HEK293 (cell line): ENCODE data around the gene LCN1.

Source experiments
- CTCF ChIA-PET: fragments of 350-600 bp; formaldehyde crosslinking; extraction: SDS; loops from one replicate; lab custom pipeline; 2021; ENCODE audit warnings: antibody characterized with exemption; lab: Yijun Ruan, JAX
- POLR2A ChIA-PET: fragments of 300-600 bp; formaldehyde crosslinking; extraction: SDS; loops from one replicate; lab custom pipeline; 2020; ENCODE audit warnings: antibody characterized with exemption, inconsistent platforms; lab: Yijun Ruan, JAX
- H3K27ac ChIP-seq: fragments of 200-500 bp; sonication (Bioruptor generic); 2 replicates; pipeline ENCODE4 v1.5.1; 2014; ENCODE audit warnings: low read depth, low read length, control low read depth, inconsistent platforms; ENCODE audit errors: extremely low read depth
- H3K36me3 ChIP-seq, 2 experiments: fragments of 200-500 bp in 1 of 2; sonication (Bioruptor generic) in 1 of 2; 1 replicate in 1 of 2; 2 replicates in 1 of 2; pipeline ENCODE4 v1.5.1; 2014 to 2017; ENCODE audit warnings: inconsistent platforms in 2 of 2, low read length in 2 of 2; ENCODE audit not compliant: control insufficient read depth in 2 of 2, insufficient read depth in 1 of 2
- H3K4me1 ChIP-seq: fragments of 200-500 bp; sonication (Bioruptor generic); 2 replicates; pipeline ENCODE4 v1.5.1; 2014; ENCODE audit warnings: mild to moderate bottlenecking, low read length, inconsistent platforms; ENCODE audit not compliant: control insufficient read depth, insufficient read depth
- H3K4me3 ChIP-seq: 2 replicates; pipeline ENCODE4 v1.5.1; 2011; ENCODE audit warnings: low read depth, mild to moderate bottlenecking, control low read depth, low read length, moderate library complexity
- H3K9me3 ChIP-seq: fragments of 200-500 bp; sonication (Bioruptor generic); 2 replicates; pipeline ENCODE4 v1.5.1; 2014; ENCODE audit warnings: low read depth, low read length, inconsistent platforms; ENCODE audit not compliant: control insufficient read depth, insufficient read depth
- GFI1B ChIP-seq: fragments of 450-650 bp; formaldehyde crosslinking; IDR thresholded peaks from 2 replicates; pipeline ENCODE4 v1.5.1; 2016; ENCODE audit warnings: missing biosample characterization, missing genetic modification characterization
- KLF7 ChIP-seq: fragments of 450-650 bp; formaldehyde crosslinking; IDR thresholded peaks from 2 replicates; pipeline ENCODE4 v1.5.1; 2016; ENCODE audit warnings: missing biosample characterization, missing genetic modification characterization, borderline replicate concordance
- MYNN ChIP-seq: fragments of 450-650 bp; formaldehyde crosslinking; IDR thresholded peaks from 2 replicates; pipeline ENCODE4 v1.5.1; 2016; ENCODE audit warnings: missing biosample characterization, missing genetic modification characterization, borderline replicate concordance
- PRDM1 ChIP-seq: fragments of 450-650 bp; formaldehyde crosslinking; IDR thresholded peaks from 2 replicates; pipeline ENCODE4; 2016; ENCODE audit warnings: missing biosample characterization, missing genetic modification characterization
- SALL2 ChIP-seq: fragments of 450-650 bp; formaldehyde crosslinking; IDR thresholded peaks from 2 replicates; pipeline ENCODE4 v1.5.0; 2017; ENCODE audit warnings: missing biosample characterization, mild to moderate bottlenecking, missing genetic modification characterization, borderline replicate concordance
- SETDB1 ChIP-seq: IDR thresholded peaks from one replicate; pipeline ENCODE4 v1.6.1; 2017; ENCODE audit warnings: mild to moderate bottlenecking, low read length, moderate library complexity, mixed read lengths; ENCODE audit not compliant: insufficient read length
- TRIM28 ChIP-seq: IDR thresholded peaks from 2 replicates; pipeline ENCODE4 v1.6.1; 2011; ENCODE audit warnings: low read length, control low read depth, borderline replicate concordance
- ZBTB11 ChIP-seq: fragments of 450-650 bp; formaldehyde crosslinking; conservative IDR thresholded peaks from 2 replicates; pipeline ENCODE4 v1.5.1; 2016; ENCODE audit warnings: low read depth, missing biosample characterization, missing genetic modification characterization
- ZFP3 ChIP-seq: fragments of 450-650 bp; formaldehyde crosslinking; IDR thresholded peaks from 2 replicates; pipeline ENCODE4 v1.5.1; 2016; ENCODE audit warnings: low read depth, missing biosample characterization, missing genetic modification characterization
- ZFP69B ChIP-seq: fragments of 450-650 bp; formaldehyde crosslinking; IDR thresholded peaks from 2 replicates; pipeline ENCODE4 v1.5.1; 2016; ENCODE audit warnings: missing biosample characterization, missing genetic modification characterization
- ZNF112 ChIP-seq: fragments of 450-650 bp; formaldehyde crosslinking; IDR thresholded peaks from 2 replicates; pipeline ENCODE4 v1.5.0; 2017; ENCODE audit warnings: missing biosample characterization, missing genetic modification characterization
- ZNF132 ChIP-seq: fragments of 450-650 bp; formaldehyde crosslinking; IDR thresholded peaks from 2 replicates; pipeline ENCODE4 v1.5.1; 2017; ENCODE audit warnings: missing biosample characterization, missing genetic modification characterization, borderline replicate concordance
- ZNF138 ChIP-seq: fragments of 450-650 bp; formaldehyde crosslinking; IDR thresholded peaks from 2 replicates; pipeline ENCODE4 v1.5.1; 2016; ENCODE audit warnings: missing biosample characterization, missing genetic modification characterization, borderline replicate concordance
- ZNF19 ChIP-seq: fragments of 450-650 bp; formaldehyde crosslinking; IDR thresholded peaks from 2 replicates; pipeline ENCODE4; 2016; ENCODE audit warnings: missing biosample characterization, missing genetic modification characterization, low read depth
- ZNF2 ChIP-seq: fragments of 450-650 bp; formaldehyde crosslinking; IDR thresholded peaks from 2 replicates; pipeline ENCODE4 v1.5.1; 2016; ENCODE audit warnings: missing biosample characterization, missing genetic modification characterization
- ZNF248 ChIP-seq: fragments of 450-650 bp; formaldehyde crosslinking; IDR thresholded peaks from 2 replicates; pipeline ENCODE4 v1.5.1; 2017; ENCODE audit warnings: missing biosample characterization, missing genetic modification characterization
- ZNF302 ChIP-seq: fragments of 450-650 bp; formaldehyde crosslinking; IDR thresholded peaks from 2 replicates; pipeline ENCODE4 v1.5.1; 2016; ENCODE audit warnings: missing biosample characterization, missing genetic modification characterization, low read depth
- ZNF391 ChIP-seq: fragments of 450-650 bp; formaldehyde crosslinking; IDR thresholded peaks from 2 replicates; pipeline ENCODE4 v1.5.1; 2016; ENCODE audit warnings: low read depth, missing biosample characterization, missing genetic modification characterization, borderline replicate concordance
- ZNF645 ChIP-seq: fragments of 450-650 bp; formaldehyde crosslinking; IDR thresholded peaks from 2 replicates; pipeline ENCODE4; 2016; ENCODE audit warnings: missing biosample characterization, missing genetic modification characterization
- ZNF707 ChIP-seq: fragments of 450-650 bp; formaldehyde crosslinking; IDR thresholded peaks from 2 replicates; pipeline ENCODE4 v1.5.1; 2016; ENCODE audit warnings: missing biosample characterization, missing genetic modification characterization
- ZSCAN18 ChIP-seq: fragments of 450-650 bp; formaldehyde crosslinking; IDR thresholded peaks from 2 replicates; pipeline ENCODE4 v1.5.1; 2016; ENCODE audit warnings: missing biosample characterization, missing genetic modification characterization
- ZXDB ChIP-seq: fragments of 450-650 bp; formaldehyde crosslinking; IDR thresholded peaks from 2 replicates; pipeline ENCODE4 v1.5.1; 2016; ENCODE audit warnings: missing biosample characterization, missing genetic modification characterization

Gene LCN1

GRCh38 chr9:135567311-135567710 is 46.1 kb downstream of the LCN1 start:
- no peaks in the 10 kb centered on the region for H3K36me3 ChIP-seq
- H3K27ac ChIP-seq: no peak overlapping the region
- CTCF ChIA-PET: interaction anchor here (0.7 to 1.2 kb wide), 3 partner anchors 34 to 317 kb away, joined by 3 to 6 read pairs (median 3); no protein-coding TSS in a partner anchor
- H3K4me1 ChIP-seq: no peaks in the 10 kb centered on the region
- no peaks in the 10 kb centered on the region for H3K9me3 ChIP-seq
- no peak overlapping the region for H3K4me3 ChIP-seq
- POLR2A ChIA-PET: no interaction called here
- no peak for TF ChIP-seq ZNF707
- no peak for TF ChIP-seq MYNN
- no peak for TF ChIP-seq GFI1B (tag by site-specific recombination)
- TF ChIP-seq ZFP69B (tag by site-specific recombination): no peak
- no peak for TF ChIP-seq ZSCAN18 (tag by site-specific recombination)
- no peak for TF ChIP-seq ZFP3 (tag by site-specific recombination)

GRCh38 chr9:135568026-135568425 is 46.8 kb downstream of the LCN1 start:
- no peaks in the 10 kb centered on the region for H3K9me3 ChIP-seq
- H3K4me3 ChIP-seq: no peak overlapping the region
- no peaks in the 10 kb centered on the region for H3K4me1 ChIP-seq
- no peak for TF ChIP-seq ZXDB (tag by site-specific recombination)
- no peak for TF ChIP-seq ZNF132 (tag by site-specific recombination)
- TF ChIP-seq TRIM28: no peak
- no peak for TF ChIP-seq ZNF19
- TF ChIP-seq ZBTB11 (tag by site-specific recombination): no peak
- TF ChIP-seq PRDM1 (tag by site-specific recombination): no peak
- no peak for TF ChIP-seq ZNF645 (tag by site-specific recombination)
- TF ChIP-seq SETDB1: no peak
- no peak for TF ChIP-seq ZNF248 (tag by site-specific recombination)
- TF ChIP-seq ZNF112 (tag by site-specific recombination): no peak
- no peak for TF ChIP-seq ZNF2 (tag by site-specific recombination)
- no peak for TF ChIP-seq ZNF391 (tag by site-specific recombination)
- TF ChIP-seq SALL2 (tag by site-specific recombination): no peak
- no peak for TF ChIP-seq KLF7 (tag by site-specific recombination)
- no peak for TF ChIP-seq ZNF138 (tag by site-specific recombination)
- no peak for TF ChIP-seq ZNF302 (tag by site-specific recombination)
- TF ChIP-seq, all 188 proteins: peak for 0
- ChIA-PET POLR2A (no interaction called here), CTCF (interaction anchor here (1.0 kb wide), 1 partner anchor 33 kb away, joined by 6 read pairs; no protein-coding TSS in a partner anchor)
- H3K27ac ChIP-seq: no peak overlapping the region
- no peaks in the 10 kb centered on the region for H3K36me3 ChIP-seq
